HG03432 (cell line): ENCODE measurements around the gene ECEL1.

Experiments
- ATAC-seq: cut with Tn5 transposase; IDR thresholded peaks from one replicate; pipeline ENCODE4 v1.9.1; 2021; ENCODE audit warnings: mild to moderate bottlenecking, moderate library complexity; ENCODE audit not compliant: unreplicated experiment

ECEL1 gene

DNA sequence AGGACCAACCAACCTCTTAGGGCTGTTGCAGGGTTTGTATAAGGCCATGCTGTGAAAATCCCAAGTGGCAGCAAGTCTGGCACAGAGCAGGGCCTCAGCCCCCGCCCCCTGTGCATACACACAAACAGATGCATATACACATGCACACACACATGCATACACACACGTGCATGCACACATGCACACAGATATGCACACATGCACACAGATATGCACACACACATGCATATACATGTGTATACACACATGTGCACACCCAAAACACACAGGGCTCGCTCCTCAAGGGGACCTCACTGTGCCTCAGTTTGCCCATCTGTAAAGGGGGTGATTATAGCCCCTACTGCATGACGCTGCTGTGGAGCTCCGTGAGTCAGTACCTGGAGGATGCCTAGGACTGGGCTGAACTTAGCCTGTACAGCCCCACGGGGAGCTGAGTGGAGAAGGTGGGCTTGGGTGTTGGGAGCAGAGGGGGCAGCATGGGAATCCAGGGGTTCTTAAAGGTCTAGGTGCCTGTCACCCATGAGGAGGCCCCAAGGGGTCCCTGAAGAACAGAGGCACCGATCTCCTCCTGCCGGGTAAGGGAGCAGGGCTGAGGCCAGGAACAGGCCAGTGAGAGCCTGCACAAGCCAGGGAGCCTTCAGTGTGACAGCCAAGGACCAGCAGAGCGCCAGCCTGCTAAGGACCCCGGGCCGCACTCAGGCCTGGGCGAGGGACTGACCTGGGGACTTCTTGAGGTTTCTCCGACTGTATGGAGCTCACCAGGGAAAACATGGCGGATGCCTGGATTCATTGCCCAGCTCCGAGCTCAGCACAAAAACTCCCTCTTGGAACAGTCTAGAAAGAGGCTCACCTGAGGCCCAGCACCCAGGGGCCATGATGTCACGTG, 55.7 kb downstream of the ECEL1 start:
- no peak for ATAC-seq
